GM12872 (cell line): ENCODE measurements around the gene PEMT.

ENCODE experiments used
- CTCF ChIP-seq: IDR thresholded peaks from 3 replicates; pipeline ENCODE4 v1.5.1; 2011; ENCODE audit warnings: low read depth, mild to moderate bottlenecking, low read length, moderate library complexity; ENCODE audit not compliant: insufficient read depth

PEMT gene

GRCh38 chr17:17560975-17561374 lies 30.5 kb downstream of the PEMT start:
- TF ChIP-seq CTCF, result no peak

GRCh38 chr17:17560167-17560566 lies 31.3 kb downstream of the PEMT start:
- no peak for TF ChIP-seq CTCF

GRCh38 chr17:17559164-17559563 lies 32.3 kb downstream of the PEMT start:
- no peak for TF ChIP-seq CTCF

- no peak for TF ChIP-seq CTCF
Measured at GRCh38 chr17:17558431-17558830, 33.1 kb downstream of the PEMT start.

- no peak for TF ChIP-seq CTCF
Measured at GRCh38 chr17:17557796-17558195, 33.7 kb downstream of the PEMT start.

- no peak for TF ChIP-seq CTCF
Measured at GRCh38 chr17:17556671-17557070, 34.8 kb downstream of the PEMT start.

GRCh38 chr17:17555906-17556305 lies 35.6 kb downstream of the PEMT start:
- TF ChIP-seq CTCF, result no peak

GRCh38 chr17:17555151-17555550 lies 36.4 kb downstream of the PEMT start:
- TF ChIP-seq CTCF, result no peak
